ENCODE results near the gene OR51F1. TPM values are rescaled to one million over a fixed set of nuclear protein-coding genes. Genes with fewer than 3 reads are reported as not detected.
"Not testable (repeated sequence)": the region's sequence is repeated elsewhere in the genome, so short reads cannot be mapped to it uniquely, and the experiment has no call there.

OR51F1 gene
- polyA plus RNA-seq, 1 donor from 2014 or later: not detected

GRCh38 chr11:4722616-4723534, 46.9 kb downstream of the OR51F1 start:
- not testable (repeated sequence) for H3K27me3 ChIP-seq (ENCODE audit: insufficient read depth, low read depth, low read length); H3K4me3 ChIP-seq (ENCODE audit: low read length); H3K36me3 ChIP-seq (ENCODE audit: insufficient read depth, low read length); H3K27ac ChIP-seq (ENCODE audit: low read length); H4K20me1 ChIP-seq (ENCODE audit: insufficient read depth); H3K9me3 ChIP-seq (ENCODE audit: low read length); H2AFZ ChIP-seq (ENCODE audit: low read depth, low read length); H3K9me2 ChIP-seq (ENCODE audit: insufficient read depth, low read length); H3F3A ChIP-seq (ENCODE audit: insufficient read depth, low read length, poor library complexity, severe bottlenecking); H3K79me2 ChIP-seq (replicated peaks; ENCODE audit: insufficient read depth, low read length); H3K9ac ChIP-seq (ENCODE audit: low read length); H3K4me2 ChIP-seq (ENCODE audit: low read length)

Small RNA genes within 50 kb of the gene (small RNA-seq; reads per million reads assigned to genes)
- gene RF00091: 0 to 0.24 (median 0) reads per million in 3 experiments

Other genes with a start within 250 kb of the OR51F1 start
- not detected in 2 replicates for gene OR52M1, start 224.7 kb downstream of the OR51F1 start, polyA plus RNA-seq
- not detected in 2 replicates for gene OR52I2, start 188.2 kb downstream of the OR51F1 start, polyA plus RNA-seq
- not detected in 2 replicates for gene OR52I1, start 175.9 kb downstream of the OR51F1 start, polyA plus RNA-seq
- 14.7 and 15.3 TPM in 2 replicates for gene TRIM68, start 161.7 kb downstream of the OR51F1 start, polyA plus RNA-seq
- gene OR51D1, start 132.5 kb downstream of the OR51F1 start, polyA plus RNA-seq: not detected in 2 replicates
- not detected in 2 replicates for gene OR51E1, start 126.0 kb downstream of the OR51F1 start, polyA plus RNA-seq
- not detected in 2 replicates for gene OR51E2, start 72.1 kb downstream of the OR51F1 start, polyA plus RNA-seq
- not detected in 2 replicates for gene MMP26, start 65.2 kb downstream of the OR51F1 start, polyA plus RNA-seq
- not detected in 2 replicates for gene OR52R1, start 34.4 kb upstream of the OR51F1 start, polyA plus RNA-seq
- gene OR51F2, start 51.4 kb upstream of the OR51F1 start, polyA plus RNA-seq: not detected in 2 replicates
- not detected in 2 replicates for gene OR51S1, start 79.3 kb upstream of the OR51F1 start, polyA plus RNA-seq
- gene OR51T1, start 112.0 kb upstream of the OR51F1 start, polyA plus RNA-seq: not detected in 2 replicates
- not detected in 2 replicates for gene OR51A7, start 133.8 kb upstream of the OR51F1 start, polyA plus RNA-seq
- gene OR51G2, start 149.4 kb upstream of the OR51F1 start, polyA plus RNA-seq: not detected in 2 replicates
- not detected in 2 replicates for gene OR51G1, start 154.4 kb upstream of the OR51F1 start, polyA plus RNA-seq
- gene OR51A4, start 177.7 kb upstream of the OR51F1 start, polyA plus RNA-seq: not detected in 2 replicates
- not detected in 2 replicates for gene OR51A2, start 185.8 kb upstream of the OR51F1 start, polyA plus RNA-seq
- not detected in 2 replicates for gene OR51L1, start 224.9 kb upstream of the OR51F1 start, polyA plus RNA-seq

Data from neural cell (in vitro differentiated cells).